Body of pancreas (tissue), 4 donors: ENCODE data around the gene VWF.

Experiments used
- CTCF ChIP-seq, 7 experiments: fragments of 450-650 bp in 4 of 7; fragments of 200-600 bp in 3 of 7; sonication (generic) in 3 of 7; IDR thresholded peaks; one replicate each; pipeline ENCODE4 v1.5.1; 2016 to 2019; ENCODE audit warnings: antibody characterized with exemption in 7 of 7
- POLR2A ChIP-seq, 3 donors: fragments of 450-650 bp; IDR thresholded peaks; one replicate each; pipeline ENCODE4 v1.6.1; 2016; ENCODE audit warnings: antibody characterized with exemption in 3 of 3, mild to moderate bottlenecking in 2 of 3

GRCh38 chr12:5921966-5922899 lies 202.2 kb downstream of the VWF start:
- no peak for TF ChIP-seq POLR2A (IDR thresholded peaks at IDR 0.05)
- TF ChIP-seq CTCF (IDR thresholded peaks at IDR 0.05), result no peak
